HL-60 (cell line): ENCODE results near the gene CLEC4D.

ENCODE experiments used
- CTCF ChIP-seq: IDR thresholded peaks from one replicate; pipeline ENCODE4 v1.5.1; 2011; ENCODE audit warnings: low read length, control low read depth, inconsistent platforms; ENCODE audit not compliant: insufficient read depth
- POLR2AphosphoS5 ChIP-seq: IDR thresholded peaks from 2 replicates; pipeline ENCODE4 v1.6.1; 2012; ENCODE audit warnings: low read depth
- SPI1 ChIP-seq: IDR thresholded peaks from 2 replicates; pipeline ENCODE4 v1.6.1; 2012; ENCODE audit warnings: low read depth, mild to moderate bottlenecking, borderline replicate concordance

- TF ChIP-seq POLR2AphosphoS5 (no peak), SPI1 (no peak), CTCF (no peak)
Measured at GRCh38 chr12:8554451-8555195, 41.3 kb downstream of the CLEC4D start.
